SKM-1 treated with dmso at 0.1 percent for 144 hours (cell line): ENCODE measurements around the gene BEND5.

Experiments
- DNase-seq: peaks from one replicate; lab custom pipeline; 2025; ENCODE audit not compliant: unreplicated experiment; lab: John Stamatoyannopoulos, UW

BEND5 gene

DNA sequence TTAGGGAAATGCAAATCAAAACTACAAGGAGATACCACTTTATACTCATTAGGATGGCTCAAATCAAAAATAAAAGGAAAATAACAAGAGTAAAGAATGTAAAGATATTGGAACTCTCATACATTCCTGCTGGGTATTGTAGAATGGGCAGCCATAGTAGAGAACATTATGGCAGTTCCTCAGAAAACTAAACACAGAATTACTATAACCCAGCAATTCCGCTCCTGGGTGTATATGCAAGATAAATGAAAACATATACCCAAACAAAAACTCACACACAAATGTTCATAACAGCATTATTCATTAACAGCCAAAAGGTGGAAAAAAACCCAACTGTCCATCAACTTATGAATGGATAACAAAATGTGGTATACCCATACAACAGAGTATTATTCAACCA lies 11.4 kb downstream of the BEND5 start:
- DNase-seq: no peak

DNA sequence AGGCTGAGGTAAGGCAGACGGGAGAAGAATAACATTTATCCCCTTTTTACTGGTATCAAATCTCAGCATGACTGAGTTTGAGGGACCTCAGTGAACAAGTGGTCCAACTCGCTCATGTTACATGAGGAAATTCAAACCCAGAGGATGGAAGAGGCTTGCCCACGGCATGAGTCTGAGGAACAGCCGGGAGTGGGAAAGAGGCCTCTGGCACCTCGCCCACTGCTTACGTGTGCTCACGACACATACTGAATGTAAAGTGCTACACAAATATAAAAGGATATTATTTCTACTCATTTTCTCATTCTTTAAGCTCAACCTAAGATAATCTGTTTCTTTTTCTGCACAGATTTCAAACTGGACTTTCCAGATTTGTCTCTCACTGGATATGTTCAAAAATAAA lies 14.7 kb downstream of the BEND5 start:
- DNase-seq: no peak

DNA sequence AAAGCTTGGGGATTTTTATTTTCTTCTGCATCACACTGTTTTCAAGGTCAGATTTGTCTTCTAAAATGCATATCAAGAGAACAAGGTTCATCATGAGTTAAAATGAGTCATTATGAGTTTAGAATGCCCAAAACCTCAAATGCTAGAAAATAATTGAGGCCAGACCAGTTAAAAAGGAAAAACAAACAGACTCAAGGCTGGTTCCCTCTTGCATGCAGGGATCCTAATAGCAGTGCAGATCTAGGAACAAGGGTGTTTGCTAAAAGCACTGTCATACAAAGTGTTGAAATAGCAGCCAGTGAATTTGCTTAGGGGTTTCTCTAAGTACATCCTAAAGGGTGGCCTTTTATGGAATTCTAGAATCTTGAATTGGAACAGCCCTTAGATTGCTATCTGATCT lies 15.3 kb downstream of the BEND5 start:
- no peak for DNase-seq

DNA sequence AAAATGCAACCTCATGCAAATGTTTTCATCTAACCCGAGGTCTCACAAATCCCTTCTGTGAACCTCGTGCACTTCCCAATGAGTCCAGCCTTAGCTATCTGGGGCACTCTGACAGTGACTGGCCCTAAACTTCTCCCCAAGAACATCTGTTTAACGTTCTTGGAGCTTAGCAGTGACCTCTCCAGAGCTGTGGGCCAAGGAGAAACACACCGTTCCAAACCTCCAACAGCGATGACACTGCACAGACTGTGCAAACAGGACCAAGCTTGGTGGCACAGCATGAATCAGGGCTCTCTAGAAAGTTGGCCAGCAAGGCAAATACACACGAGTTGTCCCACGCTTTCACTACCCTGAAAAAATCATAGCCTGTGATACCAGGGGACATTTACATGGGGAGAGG lies 15.8 kb downstream of the BEND5 start:
- no peak for DNase-seq

DNA sequence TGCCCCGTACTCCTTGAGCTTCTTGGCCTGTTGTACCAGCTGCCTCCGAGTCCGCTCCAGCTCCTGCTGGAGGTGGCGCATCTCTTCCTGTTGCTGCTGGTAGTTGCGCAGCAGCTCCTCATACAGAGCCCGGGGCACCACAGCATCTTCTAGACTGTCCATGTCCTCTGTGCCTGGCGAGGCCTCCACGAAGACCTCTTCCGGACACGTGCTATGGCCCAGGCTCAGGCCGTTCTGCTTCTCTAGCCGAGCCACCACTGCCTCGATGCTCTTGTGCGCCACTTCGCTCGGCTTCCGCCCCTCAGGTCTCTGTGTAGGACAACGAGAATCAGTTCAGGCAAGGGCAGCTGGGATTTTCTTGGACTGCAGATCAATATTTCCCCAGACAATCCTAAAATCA lies 17.7 kb downstream of the BEND5 start:
- no peak for DNase-seq

DNA sequence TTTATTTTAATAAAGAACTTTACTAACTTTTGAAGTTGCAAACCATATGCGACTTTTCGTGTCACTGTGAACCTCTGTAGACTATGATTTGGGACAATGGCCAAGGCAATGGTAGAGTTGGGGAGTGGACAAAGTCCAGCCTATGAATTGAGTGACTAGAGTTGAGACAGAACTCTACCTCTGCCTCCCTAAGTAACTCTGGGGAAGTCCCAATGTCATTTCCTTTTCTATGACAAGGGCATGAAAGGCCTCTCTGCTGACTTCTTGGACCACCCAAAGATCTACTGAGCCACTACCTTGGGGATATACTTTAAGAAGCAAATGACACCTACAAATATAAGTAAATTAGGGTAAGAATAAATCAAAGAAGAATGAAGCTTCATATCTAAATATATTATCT lies 19.3 kb downstream of the BEND5 start:
- no peak for DNase-seq

DNA sequence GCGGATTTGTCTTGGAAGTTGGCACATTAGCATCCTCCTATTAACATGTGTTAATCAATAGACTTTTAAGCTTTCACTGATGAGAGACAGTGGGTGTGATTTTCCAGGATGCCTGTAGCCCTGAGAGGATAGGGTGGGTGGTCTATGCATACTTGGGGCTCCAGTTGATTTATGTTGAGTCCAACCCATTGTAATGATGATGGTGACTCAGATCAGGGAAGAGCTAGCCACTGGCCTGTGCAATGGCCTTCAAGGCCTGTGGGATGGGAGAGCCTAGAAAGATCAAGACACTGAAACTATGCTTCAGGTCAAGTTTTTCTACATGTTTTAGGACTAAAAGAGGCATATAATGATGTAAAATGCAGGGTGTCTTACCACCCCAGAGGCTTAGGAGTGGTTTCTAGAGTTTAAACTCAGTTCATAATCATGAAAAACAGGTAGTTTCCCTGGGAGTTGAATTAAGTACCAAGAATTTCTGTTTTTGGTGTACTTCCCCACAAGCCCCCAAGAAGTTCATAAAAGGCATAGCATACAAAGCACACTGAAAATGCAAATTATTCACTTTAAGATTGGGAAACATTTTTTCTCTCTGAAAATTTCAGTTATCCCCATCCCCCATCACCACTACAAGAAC lies 19.9 kb downstream of the BEND5 start:
- DNase-seq: no peak

DNA sequence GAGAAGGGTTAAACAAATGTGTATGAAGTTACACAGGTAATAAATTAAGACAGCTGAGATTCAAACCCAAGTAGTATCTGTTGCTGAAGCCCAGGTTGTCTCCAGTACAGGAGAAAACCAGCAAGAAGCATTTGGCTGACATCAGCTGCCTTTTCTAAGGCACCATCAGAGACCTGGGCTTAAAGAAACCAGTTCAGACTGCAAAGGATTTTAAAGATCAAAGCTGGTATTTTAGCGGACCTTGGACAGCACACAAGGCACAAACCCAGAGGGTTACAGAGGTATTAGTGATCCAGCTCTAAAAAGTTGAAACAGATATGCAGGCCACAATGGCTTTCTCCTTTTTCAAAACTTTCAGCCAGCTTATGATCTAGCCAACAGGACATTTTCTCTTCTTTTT lies 23.4 kb downstream of the BEND5 start:
- DNase-seq: no peak

DNA sequence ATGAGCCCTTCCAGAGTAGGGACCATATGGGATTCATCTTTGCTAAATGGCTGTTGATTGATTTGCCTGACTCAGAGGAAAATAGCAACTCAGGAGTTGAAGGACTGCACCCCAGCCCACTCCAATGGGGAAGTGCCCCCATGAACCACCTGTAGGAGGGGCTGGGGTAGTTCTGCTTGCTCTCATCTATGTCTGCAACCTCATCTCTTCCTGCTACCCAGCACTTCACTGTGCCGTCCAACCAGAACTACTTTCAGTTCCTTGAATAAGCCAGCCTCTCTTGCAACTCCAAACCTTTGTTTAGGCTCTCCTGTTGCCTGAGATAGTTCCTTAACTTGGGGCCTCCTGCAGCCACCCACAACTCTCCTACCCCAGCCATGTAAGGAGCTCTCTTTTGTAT lies 26.6 kb downstream of the BEND5 start:
- peak; percentile 55 for DNase-seq

DNA sequence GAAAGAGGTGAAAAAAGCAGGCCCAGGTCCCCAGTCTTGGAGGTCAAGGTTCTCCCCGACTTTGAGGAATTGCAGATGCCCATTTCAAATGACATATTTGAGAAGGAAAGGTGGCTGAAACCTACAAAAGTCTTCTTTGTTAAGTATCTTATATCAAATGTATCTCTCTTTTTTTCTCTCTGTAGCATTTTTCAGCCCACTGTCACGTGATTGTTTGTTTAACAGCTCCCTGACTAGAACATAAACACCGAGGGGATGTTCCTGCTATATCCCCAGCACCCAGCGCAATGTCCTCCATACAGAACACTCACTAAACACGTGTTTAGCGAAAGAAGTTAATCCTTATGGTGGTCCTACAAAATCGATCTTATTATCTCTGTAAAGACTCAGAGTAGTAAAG lies 27.6 kb downstream of the BEND5 start:
- DNase-seq: no peak

DNA sequence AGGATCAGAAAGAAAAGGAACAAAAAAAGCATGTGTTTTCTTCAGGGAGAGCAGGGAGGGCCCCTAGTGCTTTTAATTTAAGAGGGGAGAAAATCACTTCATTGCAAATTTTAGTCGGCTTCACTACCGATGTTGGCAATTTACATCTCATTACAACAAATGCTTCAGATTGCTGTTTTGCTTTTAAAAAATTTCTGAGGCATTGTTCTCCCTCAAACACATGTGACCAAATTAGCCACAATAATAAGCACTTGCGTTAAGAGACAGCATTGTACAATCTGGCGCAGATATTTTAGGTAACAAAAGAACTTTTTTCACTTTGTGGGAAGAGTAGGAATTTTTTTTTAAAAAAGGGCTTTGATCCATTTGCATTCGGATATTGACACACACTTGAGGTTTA lies 29.8 kb downstream of the BEND5 start:
- no peak for DNase-seq

DNA sequence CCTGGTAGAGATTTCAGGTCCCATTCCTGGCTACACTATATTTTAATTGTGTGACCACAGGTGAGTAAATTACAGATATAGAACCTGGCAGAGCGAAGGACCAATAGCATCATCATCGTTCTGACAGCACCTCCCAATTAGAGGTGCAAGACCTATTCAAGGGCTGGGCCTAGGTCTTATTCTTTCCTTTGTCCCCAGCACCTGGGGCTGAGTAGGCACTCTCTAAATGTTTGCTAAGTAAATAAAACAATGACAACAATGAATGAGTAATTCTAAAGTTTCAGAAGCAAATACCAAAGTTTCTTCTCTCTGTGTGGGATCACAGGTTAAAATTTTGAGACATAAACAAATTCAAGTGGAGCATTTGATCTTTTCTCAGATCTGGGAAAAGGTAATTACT lies 32.7 kb downstream of the BEND5 start:
- DNase-seq: no peak

DNA sequence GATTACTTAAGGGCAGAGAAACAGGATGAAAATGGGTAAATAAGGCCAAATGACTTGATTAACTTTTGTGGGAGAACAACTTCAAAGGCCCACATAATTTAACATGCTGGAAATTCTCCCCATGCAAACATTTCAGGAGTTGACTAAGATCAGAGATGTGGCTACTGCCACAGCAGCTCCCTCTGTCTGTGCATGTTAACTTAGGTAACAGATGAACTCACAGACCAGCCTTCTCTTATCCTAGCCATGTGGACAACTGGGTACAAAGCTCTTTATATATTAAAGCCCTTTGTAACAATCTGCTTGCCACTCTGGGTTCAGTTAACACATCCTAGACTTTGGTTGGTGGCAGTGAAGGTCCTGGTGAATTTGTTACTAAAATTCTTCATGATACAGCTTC lies 33.2 kb downstream of the BEND5 start:
- DNase-seq: no peak

DNA sequence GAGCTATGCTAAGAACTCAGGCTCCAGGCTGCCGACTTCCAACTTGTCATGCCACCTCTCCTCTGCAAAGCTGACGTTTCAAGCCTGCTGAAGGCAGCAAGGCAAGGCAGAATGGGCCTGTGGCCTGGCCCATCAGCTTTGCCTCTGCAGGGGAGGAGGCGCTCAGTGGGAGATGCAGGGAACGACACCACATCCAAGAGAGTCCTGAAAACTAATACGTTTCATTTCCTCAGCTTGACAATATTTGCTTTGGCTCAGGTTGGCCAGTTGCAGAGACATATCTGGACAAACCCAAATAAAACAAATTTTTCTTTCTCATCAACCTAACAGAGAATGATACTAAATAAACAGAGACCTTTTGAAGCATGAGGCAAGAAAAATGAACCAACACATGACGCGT lies 35.3 kb downstream of the BEND5 start:
- no peak for DNase-seq

DNA sequence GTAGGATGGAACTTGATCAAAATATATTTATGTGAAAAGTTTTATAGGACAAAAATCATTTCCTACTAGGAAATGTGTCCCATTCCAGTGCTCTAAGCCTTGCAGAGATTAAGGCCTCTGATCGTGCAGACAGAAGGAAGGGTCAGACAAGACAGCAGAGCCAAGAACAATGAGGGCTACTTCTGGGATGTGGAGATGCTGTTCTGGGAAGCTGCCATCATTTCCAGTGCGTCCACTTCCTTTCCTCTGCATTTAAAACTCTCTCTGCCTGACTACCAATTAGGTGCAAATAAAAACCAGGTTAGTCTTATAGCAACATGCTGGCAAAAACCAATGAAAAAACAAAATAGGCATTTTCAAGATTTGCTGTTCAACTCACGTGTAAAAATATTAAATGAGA lies 36.1 kb downstream of the BEND5 start:
- DNase-seq: no peak

DNA sequence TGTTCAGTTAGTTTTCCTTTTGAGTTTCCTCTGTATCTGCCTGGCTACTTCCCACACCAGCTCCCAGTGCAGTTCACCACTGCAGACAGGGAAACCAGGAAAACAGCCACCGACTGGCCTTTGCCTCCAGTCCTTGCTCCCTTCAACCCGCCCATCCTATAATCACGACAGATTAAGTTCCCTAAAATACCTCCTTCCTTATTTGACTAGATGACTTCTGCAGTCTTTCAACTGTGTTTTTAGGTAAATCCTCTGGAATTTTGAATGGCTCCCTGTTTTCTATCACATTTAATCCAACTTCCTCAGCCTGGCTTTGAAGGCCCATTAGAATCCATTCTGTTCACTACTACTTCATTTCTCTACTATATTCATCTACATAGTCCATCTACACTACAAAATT lies 37.6 kb downstream of the BEND5 start:
- no peak for DNase-seq

DNA sequence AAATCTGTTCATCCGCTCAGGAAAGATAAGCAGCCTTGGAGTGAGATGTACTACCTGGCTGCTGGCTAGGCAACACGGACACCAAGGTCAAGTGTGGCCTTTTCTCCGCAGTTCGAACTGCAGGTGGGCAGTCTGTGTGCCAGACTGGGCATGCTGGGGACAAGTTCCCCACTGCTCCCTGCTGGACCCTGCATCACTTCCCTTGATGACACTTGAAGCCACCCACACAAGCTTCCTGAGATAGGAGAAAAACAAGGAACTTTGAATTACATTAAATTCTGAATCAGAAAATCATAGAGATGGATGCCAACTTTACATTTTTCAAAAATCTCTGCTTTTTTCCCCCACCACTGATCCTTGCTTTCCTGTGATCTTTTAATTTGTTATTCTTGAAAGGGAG lies 38.3 kb downstream of the BEND5 start:
- no peak for DNase-seq

DNA sequence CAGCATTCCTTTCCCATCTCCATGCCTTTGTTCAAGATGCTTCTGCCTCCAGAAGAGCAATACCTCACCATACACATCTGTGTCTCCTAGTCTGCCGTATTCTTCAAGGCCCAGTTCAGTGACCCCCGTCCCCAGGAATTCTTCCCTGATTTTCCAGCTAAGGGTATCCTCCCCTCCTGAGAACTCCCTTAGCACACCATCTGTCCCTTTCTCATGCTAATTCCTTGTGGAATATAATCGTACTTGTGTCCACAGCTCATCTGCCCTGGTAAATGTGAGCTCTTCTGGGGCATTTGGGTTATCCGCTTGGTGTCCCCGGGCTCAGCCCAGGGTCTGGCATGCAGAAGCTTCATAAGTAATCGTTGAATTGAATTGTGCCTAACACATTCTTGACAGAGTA lies 40.9 kb downstream of the BEND5 start:
- no peak for DNase-seq

DNA sequence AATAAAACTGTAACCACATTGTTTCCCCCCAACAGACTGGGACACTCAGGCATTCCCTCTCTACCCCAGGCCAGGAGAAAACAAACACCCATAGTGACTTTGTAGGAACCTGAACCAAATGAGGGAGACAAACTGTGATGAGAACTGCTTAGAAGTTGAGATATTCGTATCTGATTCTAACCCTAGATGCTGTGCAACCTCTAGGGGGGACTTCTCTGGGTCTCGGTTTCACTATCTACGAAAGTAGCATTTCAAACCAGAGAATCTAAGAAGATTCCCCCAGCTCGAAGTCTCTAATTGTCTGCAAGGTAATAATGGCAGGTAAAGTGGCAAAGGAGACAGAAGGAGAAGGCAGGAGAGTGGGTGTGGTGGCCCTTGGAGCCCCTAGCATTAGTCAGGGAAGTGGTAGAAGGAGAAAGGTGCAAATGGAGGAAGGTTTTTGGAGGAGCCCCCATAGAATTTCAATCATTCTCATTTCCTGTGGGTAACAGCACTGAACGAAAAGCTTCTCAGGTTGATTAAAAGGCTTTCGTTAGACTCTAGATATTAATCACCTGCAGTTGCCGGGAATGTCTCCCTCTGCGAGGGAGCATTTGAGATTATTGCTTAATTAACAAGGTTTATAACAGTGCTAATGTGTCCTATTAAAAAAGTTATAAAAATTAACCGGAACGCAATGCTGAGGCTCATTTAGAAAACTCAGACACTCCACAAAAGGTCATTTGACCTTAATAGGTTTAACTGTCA lies 46.4 kb downstream of the BEND5 start:
- DNase-seq: no peak

DNA sequence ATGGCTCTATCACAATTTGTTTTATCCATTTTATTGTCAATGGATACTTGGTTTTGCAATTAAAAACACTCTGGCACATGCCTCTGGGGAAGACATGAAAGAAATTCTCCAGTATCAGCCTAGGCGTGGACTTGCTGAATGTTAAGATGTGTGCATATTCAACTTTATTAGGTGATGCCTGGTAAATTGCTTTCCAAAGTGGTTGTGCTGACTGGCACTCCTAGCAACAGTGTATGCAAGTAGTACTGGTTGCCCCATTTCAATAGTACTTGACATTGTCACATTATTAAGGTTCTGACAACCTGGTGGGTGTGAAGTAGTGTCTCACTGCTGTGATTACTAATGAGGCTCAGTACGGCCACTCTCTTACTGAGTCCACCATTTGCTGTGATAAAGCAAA lies 48.1 kb downstream of the BEND5 start:
- no peak for DNase-seq

DNA sequence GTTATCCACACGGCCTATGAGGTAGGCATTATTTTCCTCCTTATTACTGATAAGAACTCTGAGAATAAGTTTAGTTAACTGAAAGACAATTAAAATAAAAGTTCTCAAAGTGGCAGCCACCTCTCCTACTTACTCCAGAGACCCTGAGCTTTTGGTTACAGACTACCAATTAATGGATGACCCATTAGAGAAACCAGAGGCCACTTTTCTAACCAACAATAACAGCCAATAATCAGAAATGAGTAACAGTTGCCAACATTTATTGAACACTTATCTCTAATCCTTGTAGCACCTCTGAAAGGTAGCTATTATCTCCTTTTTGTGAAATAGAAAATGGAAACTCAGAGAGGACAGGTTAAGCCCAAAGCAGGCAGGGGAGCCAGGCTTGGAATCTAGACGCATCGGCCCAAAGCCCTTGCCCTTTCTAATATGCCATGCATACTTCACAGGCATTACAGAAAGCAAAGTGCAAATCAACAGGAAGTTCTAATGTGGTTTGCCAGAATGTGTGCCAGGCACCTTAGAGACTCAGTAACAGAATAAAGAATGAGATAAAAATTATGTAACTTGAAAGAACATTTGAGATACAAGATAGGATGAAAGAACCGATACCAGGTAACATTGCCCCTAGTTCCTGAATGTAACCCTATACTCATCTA lies 50.0 kb downstream of the BEND5 start:
- DNase-seq: no peak

DNA sequence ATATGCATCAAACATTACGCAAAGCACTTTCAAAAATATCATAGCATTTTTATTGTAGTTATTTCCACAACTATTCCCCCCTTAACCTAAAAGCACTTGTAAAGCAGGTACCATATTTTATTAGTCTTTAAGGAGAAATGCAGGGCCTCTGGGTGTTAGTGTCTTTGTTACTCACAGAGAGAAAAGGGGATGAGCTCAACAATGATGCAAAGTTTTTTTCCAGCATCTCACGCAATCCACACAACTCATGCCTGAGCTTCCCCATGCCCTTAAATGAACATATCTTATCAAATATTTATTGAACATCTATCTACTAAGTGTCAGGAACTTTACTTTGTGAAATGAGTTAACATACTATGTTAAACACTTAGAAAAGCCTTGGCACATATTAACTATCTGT lies 50.6 kb downstream of the BEND5 start:
- no peak for DNase-seq
